Stimulated activated memory B cell treated with anti-CD40 and anti-IgM and Interleukin-4, amounts not matched to agents 10 μg/mL and 1 μg/mL and 100 μg/mL, for 72 hours (primary cell): Measurements from ENCODE around the gene RRAS2.

Experiments used
- ATAC-seq: fragments of 150-1000 bp; cut with Tn5 transposase; 2 replicates; pipeline ENCODE4 v1.10.0; 2021
- H3K27ac Mint-ChIP-seq: one replicate; pipeline ENCODE4 v1.8.0; 2022; ENCODE audit warnings: mild to moderate bottlenecking, mixed read lengths
- H3K27me3 Mint-ChIP-seq: one replicate; pipeline ENCODE4 v1.8.0; 2022; ENCODE audit warnings: mixed read lengths
- H3K36me3 Mint-ChIP-seq: one replicate; pipeline ENCODE4 v1.8.0; 2022; ENCODE audit warnings: mixed read lengths
- H3K4me1 Mint-ChIP-seq: one replicate; pipeline ENCODE4 v1.8.0; 2022; ENCODE audit warnings: mixed read lengths
- H3K4me3 Mint-ChIP-seq: one replicate; pipeline ENCODE4 v1.8.0; 2022; ENCODE audit warnings: mild to moderate bottlenecking, moderate library complexity, mixed read lengths
- H3K9me3 Mint-ChIP-seq: one replicate; pipeline ENCODE4 v1.8.0; 2022; ENCODE audit warnings: mixed read lengths

RRAS2 gene

DNA sequence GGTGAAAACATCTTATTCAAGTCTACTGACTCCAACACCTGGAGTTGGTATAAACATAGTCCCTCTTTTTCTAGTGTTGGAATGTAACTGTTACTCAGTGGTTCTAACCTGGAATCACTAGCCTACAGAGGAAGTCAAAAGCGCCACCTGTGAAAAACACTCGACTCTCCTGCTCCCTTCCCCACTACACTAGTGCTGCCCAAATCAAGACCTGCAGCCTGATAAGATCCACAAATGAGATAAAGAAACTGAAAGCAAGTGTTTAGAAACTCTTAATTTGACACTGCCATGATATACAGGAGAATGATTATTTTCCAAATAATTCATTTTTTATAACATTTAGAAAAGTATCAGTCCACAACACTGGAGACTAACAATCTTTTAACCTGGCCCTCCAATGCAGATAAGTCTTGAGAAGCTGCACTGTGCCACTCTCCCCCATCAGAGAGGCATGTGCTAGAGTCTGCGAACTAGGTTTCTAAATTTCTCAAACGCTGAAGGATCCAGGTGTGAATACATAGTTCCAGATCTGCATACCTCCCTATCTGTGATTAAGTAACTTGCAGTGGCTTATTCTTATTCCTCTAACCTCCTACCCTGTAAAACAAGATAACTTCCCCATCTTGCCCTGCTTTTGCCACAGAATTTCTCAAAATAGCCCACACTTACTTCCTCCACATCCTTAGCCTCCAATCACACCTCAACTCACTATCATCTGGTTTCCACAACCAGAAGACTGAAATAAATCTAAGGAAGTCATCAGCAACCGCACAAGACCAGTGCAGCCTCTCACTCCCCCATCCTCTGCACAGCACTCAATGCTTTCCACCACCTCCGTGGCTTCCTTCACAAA lies 88.1 kb downstream of the RRAS2 start:
- Mint-ChIP-seq H3K4me1 (peaks cover 35% of the 10 kb centered on the region), H3K27me3 (no peaks in the 10 kb centered on the region), H3K9me3 (no peaks in the 10 kb centered on the region), H3K36me3 (peaks cover 43% of the 10 kb centered on the region), H3K27ac (peak overlapping the region; percentile 41), H3K4me3 (peak overlapping the region; percentile 1)
- peak; percentile 83 for ATAC-seq

DNA sequence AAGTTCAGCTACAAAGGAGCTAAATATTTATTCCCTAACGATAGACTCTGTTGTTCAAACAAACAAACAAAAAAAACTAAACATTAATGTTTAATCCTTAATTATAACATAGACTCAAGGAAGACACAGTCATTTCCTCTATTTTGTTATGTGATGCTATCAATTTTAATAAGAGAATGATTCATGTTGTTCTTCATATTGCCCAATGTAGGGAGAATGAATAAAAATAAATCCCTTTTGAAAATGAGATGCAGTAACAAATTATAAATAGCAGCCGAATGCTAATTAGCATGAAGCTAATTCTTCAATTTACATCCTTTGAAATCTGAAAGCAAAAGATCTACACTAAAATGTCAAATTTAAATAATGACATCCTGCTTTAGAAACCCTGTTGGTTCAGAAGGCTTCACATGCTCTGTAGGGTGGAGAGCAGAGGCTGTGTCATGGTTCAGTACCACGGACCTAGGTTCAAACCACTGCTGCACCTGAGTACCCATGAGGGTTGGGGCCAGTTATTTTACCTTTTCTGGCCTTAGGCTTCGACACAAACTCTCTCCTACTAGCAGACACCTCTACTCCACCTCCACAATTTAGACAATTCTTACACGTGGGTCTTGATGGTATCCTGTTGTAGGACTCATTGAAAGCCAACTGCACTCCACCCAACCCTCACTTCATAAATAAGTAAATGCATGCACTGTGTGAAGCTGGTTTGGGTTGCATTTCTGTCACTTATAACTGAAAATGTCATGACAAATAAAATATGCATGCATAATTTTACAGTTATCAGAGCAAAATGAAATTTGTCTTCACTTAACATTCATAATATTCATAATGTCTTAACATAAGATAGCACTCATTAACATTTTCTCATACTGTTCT lies 89.0 kb downstream of the RRAS2 start:
- Mint-ChIP-seq H3K36me3 (peaks cover 43% of the 10 kb centered on the region), H3K9me3 (peaks cover 3% of the 10 kb centered on the region), H3K27ac (peak overlapping the region; percentile 41), H3K4me3 (no peak overlapping the region), H3K4me1 (peaks cover 29% of the 10 kb centered on the region), H3K27me3 (no peaks in the 10 kb centered on the region)
- peak; percentile 67 for ATAC-seq

DNA sequence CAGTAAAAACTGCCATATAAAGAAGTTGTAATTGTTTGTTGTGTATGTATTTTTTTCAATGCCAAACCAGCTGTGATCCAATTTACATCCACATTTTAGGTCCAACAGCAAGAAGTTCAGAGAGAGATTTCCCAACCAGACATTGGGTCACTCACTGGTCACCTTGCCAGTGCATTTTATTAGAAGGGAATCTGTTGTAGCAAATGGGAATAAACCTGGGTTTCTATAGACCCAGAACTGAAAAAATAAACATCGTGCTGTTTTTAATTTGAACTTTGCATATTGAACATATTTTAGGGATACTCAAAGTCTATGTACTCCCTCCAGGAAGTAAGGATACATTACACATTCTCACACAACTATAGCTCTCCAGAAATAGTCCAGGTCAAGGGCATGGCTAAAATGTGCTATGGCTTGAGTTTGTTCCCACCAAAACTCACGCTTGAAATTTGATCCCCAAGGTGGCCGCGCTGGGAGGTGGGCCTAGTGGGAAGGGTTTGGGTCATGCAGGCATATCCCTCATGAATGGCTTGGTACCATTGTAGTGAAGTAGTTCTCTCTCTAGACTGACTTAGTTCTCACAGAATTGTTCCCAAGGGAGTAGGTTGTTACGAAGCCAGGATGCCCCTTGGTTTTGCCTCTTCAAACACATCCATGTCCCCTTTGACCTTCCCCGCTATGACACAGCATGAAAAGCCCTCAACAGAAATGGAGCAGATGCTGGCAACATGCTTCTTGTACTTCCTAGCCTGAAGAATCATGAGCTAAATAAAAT lies 90.9 kb downstream of the RRAS2 start:
- H3K4me3 Mint-ChIP-seq = no peak overlapping the region
- H3K4me1 Mint-ChIP-seq = peaks cover 29% of the 10 kb centered on the region
- peaks cover 36% of the 10 kb centered on the region for H3K36me3 Mint-ChIP-seq
- H3K27me3 Mint-ChIP-seq = no peaks in the 10 kb centered on the region
- no peak overlapping the region for H3K27ac Mint-ChIP-seq
- no peak for ATAC-seq
- peaks cover 5% of the 10 kb centered on the region for H3K9me3 Mint-ChIP-seq

DNA sequence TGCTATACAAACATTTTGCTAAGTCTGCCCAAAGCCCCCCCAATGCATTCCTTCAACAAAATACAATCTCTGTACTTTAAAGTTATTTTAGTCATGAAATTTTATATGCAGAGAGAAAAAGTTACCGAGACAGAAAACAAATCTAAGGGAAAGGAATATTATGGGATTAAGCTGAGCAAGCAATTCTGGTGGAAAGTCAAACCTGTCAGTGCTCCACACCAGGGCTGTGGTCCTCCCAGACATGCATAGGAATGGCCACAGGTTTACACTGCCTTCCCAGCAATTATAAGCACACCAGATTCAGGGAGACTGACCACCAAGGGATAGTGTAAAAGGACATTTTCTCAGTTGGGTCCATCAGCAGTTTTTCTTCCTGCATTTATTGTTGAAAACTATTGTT lies 92.4 kb downstream of the RRAS2 start:
- H3K27ac Mint-ChIP-seq = no peak overlapping the region
- peaks cover 5% of the 10 kb centered on the region for H3K9me3 Mint-ChIP-seq
- peaks cover 27% of the 10 kb centered on the region for H3K36me3 Mint-ChIP-seq
- ATAC-seq = no peak
- H3K27me3 Mint-ChIP-seq = no peaks in the 10 kb centered on the region
- H3K4me1 Mint-ChIP-seq = peaks cover 19% of the 10 kb centered on the region
- H3K4me3 Mint-ChIP-seq = no peak overlapping the region

DNA sequence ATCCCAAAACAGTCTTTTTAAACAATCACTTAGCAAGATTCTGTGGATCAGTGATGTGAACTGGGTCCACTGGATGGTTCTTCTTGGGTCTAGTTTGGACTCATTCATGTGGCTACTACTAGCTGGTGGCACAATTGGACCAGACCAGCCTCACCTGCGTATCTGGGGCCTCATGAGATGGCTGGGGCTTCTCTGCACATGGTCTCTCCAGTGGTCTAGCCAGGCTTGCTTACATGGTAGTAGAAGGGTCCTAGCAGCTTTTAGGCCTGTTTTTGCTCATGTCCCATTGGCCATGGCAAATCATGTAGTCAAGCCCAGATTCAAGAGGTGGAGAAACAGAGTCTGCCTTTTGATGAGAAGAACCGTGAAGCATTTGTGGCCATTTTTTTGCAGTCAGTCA lies 94.0 kb downstream of the RRAS2 start:
- peaks cover 5% of the 10 kb centered on the region for H3K9me3 Mint-ChIP-seq
- H3K27ac Mint-ChIP-seq = no peak overlapping the region
- no peaks in the 10 kb centered on the region for H3K27me3 Mint-ChIP-seq
- peaks cover 2% of the 10 kb centered on the region for H3K4me1 Mint-ChIP-seq
- peaks cover 27% of the 10 kb centered on the region for H3K36me3 Mint-ChIP-seq
- no peak overlapping the region for H3K4me3 Mint-ChIP-seq
- ATAC-seq = no peak

DNA sequence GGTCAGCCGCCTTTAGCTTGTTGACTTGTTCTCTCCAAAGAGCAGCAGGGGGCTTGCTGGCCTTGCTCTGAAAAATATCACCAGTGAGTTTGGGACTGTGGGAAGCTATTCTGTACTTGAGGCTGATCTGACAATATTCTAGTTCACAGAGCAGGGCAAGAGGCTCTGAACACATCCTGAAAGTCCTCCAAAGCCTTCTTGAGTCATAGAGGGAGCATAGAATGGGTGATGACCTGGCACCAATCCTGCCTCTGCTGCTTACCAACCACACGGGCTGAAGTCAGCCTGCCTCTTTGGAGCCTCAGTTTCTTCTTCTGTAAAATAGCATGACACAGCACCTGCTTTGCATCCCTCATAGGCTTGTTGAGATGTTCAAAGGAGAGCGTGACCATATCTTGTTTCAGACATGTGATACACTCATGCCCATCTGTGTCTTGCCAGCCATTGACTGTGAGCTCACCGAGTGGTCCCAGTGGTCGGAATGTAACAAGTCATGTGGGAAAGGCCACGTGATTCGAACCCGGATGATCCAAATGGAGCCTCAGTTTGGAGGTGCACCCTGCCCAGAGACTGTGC lies 96.6 kb downstream of the RRAS2 start:
- no peaks in the 10 kb centered on the region for H3K4me1 Mint-ChIP-seq
- H3K4me3 Mint-ChIP-seq = no peak overlapping the region
- H3K27ac Mint-ChIP-seq = no peak overlapping the region
- H3K27me3 Mint-ChIP-seq = no peaks in the 10 kb centered on the region
- H3K36me3 Mint-ChIP-seq = peaks cover 17% of the 10 kb centered on the region
- ATAC-seq = no peak
- peaks cover 5% of the 10 kb centered on the region for H3K9me3 Mint-ChIP-seq

DNA sequence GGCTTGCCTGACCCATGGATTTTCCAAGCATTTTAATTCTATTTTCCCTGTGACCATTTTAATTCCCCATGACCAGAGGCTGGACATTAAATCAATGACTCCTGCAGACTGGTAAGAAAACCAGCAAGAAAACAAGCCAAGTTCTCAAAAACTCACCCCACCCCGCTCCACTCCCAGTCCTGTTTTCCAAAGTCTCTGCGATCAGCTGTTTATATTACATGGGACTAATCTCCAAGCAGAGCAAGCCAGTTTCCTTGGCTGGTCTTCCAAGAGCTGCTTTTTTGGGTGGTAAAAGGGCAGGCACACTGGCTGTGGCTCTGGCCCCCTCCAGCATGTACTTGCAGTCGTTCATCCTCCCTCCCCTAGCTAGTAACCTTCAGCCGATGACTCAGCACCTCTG lies 97.9 kb downstream of the RRAS2 start:
- no peaks in the 10 kb centered on the region for H3K27me3 Mint-ChIP-seq
- peaks cover 16% of the 10 kb centered on the region for H3K36me3 Mint-ChIP-seq
- H3K27ac Mint-ChIP-seq = no peak overlapping the region
- H3K4me1 Mint-ChIP-seq = no peaks in the 10 kb centered on the region
- peaks cover 5% of the 10 kb centered on the region for H3K9me3 Mint-ChIP-seq
- H3K4me3 Mint-ChIP-seq = no peak overlapping the region
- no peak for ATAC-seq

DNA sequence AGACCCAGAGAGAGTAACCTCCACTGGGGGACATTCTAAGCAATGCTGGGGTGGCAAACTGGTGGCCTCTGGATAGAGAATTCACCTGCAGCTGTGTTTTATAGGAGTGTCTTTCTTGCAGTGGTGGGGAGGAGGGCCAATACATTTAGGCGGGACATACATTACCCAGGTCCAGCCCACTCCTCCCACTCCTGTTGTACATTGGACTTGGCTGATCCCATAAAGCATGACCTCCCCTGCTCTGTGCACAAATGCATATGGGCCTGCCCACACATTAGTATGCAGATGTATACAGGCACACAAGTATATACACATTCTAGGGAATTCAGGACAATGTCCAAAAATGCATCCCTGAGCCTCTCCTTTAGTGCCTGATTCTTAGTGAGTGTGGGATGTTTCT lies 99.1 kb downstream of the RRAS2 start:
- H3K27me3 Mint-ChIP-seq = peaks cover 1% of the 10 kb centered on the region
- no peaks in the 10 kb centered on the region for H3K4me1 Mint-ChIP-seq
- H3K36me3 Mint-ChIP-seq = peaks cover 5% of the 10 kb centered on the region
- no peak overlapping the region for H3K27ac Mint-ChIP-seq
- peaks cover 2% of the 10 kb centered on the region for H3K9me3 Mint-ChIP-seq
- H3K4me3 Mint-ChIP-seq = no peak overlapping the region
- no peak for ATAC-seq

DNA sequence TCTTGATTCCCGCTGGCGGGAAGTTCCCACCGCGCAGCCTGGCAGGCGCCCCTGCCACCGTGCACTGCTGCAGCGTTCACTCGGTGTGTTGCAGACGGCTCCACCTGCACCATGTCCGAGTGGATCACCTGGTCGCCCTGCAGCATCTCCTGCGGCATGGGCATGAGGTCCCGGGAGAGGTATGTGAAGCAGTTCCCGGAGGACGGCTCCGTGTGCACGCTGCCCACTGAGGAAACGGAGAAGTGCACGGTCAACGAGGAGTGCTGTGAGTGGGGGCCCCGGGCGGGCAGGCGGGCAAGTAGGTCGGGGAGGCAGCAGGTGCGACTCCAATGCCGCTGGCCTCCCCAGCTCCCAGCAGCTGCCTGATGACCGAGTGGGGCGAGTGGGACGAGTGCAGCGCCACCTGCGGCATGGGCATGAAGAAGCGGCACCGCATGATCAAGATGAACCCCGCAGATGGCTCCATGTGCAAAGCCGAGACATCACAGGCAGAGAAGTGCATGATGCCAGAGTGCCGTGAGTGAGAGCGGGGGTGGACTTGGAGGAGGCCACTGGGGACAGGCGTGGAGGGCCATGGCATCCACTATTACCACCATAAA lies 99.7 kb downstream of the RRAS2 start:
- H3K27ac Mint-ChIP-seq = no peak overlapping the region
- no peaks in the 10 kb centered on the region for H3K4me1 Mint-ChIP-seq
- ATAC-seq = no peak
- H3K27me3 Mint-ChIP-seq = peaks cover 7% of the 10 kb centered on the region
- H3K36me3 Mint-ChIP-seq = no peaks in the 10 kb centered on the region
- peaks cover 2% of the 10 kb centered on the region for H3K9me3 Mint-ChIP-seq
- H3K4me3 Mint-ChIP-seq = no peak overlapping the region

DNA sequence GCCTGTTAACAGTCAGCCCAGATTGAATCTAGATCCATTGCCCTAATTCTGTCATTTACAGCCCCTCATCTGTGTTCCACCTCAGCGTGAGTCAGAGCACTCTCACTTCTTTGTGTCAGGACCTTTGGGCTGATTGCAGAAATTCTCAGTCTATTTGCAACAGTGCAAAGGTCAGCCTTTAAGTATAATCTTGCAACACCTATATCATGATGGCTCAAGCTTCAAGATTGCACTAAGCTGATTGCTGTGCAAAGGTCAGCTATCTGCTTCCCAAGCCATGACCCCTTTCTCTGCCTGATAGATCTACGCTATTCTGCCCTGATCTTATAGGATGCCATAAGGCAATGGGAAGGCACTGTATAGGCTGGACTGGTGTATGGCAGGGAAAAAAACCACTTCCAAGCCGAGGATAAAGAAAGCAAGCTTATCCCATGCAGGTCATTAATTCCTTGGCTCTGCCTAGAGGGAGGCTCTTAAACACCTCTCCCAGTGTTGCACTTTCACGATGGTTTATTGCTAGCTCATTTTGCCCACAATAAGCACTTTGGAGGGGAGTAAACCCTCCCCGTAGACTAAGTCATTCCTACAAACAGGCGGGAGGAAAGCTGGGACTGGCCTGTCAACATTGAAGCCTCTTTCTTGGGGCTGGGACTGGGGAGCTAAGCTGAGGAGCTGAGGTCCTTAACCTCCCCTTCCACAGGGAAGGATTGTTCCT lies 100.6 kb downstream of the RRAS2 start:
- Mint-ChIP-seq H3K4me3 (no peak overlapping the region), H3K4me1 (no peaks in the 10 kb centered on the region), H3K27me3 (peaks cover 12% of the 10 kb centered on the region), H3K27ac (no peak overlapping the region), H3K36me3 (no peaks in the 10 kb centered on the region), H3K9me3 (no peaks in the 10 kb centered on the region)
- ATAC-seq = no peak

DNA sequence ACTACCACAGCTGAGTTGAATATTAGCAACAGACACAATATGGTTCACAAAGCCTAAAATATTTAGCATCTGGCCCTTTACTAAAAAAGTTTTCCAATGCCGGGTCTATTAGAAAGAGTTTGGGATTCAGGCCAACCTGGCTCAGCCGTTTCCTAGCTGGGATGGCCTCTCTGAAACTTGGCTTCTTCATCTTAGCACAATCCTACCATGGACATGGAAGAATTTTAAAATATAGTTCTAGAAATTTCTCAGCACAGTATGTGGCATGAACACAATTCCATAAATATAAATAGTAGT lies 103.8 kb downstream of the RRAS2 start:
- Mint-ChIP-seq H3K27me3 (peaks cover 12% of the 10 kb centered on the region), H3K27ac (no peak overlapping the region), H3K9me3 (no peaks in the 10 kb centered on the region), H3K4me1 (no peaks in the 10 kb centered on the region), H3K4me3 (no peak overlapping the region), H3K36me3 (no peaks in the 10 kb centered on the region)
- ATAC-seq = no peak

DNA sequence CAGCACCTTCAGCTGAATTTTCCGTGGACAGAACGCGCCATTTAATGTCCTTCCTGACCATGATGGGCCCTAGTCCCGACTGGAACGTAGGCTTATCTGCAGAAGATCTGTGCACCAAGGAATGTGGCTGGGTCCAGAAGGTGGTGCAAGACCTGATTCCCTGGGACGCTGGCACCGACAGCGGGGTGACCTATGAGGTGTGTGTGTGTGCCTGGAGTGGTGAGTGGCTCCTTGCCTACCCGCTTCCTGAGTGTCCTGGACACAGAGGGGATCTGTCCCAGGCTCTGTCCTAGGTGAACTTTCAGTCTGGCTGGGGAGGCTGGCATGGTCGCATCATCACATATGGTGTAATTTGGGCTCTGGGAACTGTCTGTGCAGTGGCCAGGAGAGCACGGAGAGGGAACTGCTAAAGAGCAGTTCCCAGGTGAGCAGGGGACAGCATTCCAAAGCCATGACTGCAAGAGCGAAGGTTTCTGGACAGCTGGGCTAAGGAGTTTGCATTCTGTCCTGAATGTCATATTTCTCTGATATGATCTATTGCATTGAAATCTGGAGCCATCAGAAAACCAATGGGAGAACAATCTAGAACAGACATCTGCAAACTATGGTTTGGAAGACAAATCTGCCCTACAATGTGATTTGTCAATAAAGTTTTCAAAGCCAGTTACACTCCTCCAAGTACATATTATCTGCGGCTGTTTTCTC lies 104.3 kb downstream of the RRAS2 start:
- Mint-ChIP-seq H3K27me3 (peaks cover 12% of the 10 kb centered on the region), H3K4me1 (no peaks in the 10 kb centered on the region), H3K4me3 (no peak overlapping the region), H3K9me3 (no peaks in the 10 kb centered on the region), H3K36me3 (no peaks in the 10 kb centered on the region), H3K27ac (no peak overlapping the region)
- no peak for ATAC-seq

DNA sequence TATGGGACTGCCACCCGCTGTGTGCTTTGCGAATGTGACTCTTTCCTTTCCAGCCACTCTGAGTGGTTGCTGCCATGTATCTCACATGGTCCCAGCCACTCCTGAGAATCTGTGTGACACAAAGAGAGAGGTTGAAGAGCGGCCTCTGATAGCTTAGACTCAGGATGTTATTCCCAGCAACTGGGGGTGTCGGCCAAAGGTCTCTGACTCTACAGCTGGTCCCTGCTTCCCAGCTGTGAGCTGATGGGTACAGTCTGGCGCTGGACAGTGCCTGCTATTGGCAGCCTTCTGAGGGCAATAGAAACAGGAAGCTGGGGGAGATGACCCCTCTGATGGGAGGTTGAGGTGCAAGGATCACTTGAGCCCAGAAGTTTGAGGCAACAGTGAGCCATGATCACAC lies 105.1 kb downstream of the RRAS2 start:
- no peaks in the 10 kb centered on the region for H3K9me3 Mint-ChIP-seq
- ATAC-seq = no peak
- no peak overlapping the region for H3K4me3 Mint-ChIP-seq
- H3K4me1 Mint-ChIP-seq = peaks cover 6% of the 10 kb centered on the region
- H3K36me3 Mint-ChIP-seq = no peaks in the 10 kb centered on the region
- H3K27me3 Mint-ChIP-seq = peaks cover 12% of the 10 kb centered on the region
- H3K27ac Mint-ChIP-seq = no peak overlapping the region

DNA sequence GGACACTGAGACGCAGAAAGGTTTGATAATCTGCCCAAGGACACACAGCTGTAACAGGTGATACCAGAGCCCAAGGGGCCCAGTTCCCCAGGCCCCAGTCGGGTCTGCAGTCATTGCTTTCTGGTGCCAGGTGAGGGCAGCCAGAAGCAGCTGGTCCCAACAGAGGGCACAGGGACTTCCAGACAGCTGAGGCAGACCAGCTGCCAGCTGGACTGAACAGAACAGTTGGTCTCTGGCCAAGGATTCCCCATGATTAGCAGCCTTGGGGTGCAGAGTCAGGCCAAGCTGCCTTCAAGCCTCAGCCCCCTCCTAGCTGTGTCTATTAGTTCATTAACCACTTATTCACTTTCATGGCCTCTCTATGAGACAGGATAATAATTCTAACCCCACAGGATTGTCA lies 105.6 kb downstream of the RRAS2 start:
- no peak overlapping the region for H3K27ac Mint-ChIP-seq
- H3K36me3 Mint-ChIP-seq = no peaks in the 10 kb centered on the region
- H3K9me3 Mint-ChIP-seq = no peaks in the 10 kb centered on the region
- no peak for ATAC-seq
- peaks cover 10% of the 10 kb centered on the region for H3K4me1 Mint-ChIP-seq
- H3K4me3 Mint-ChIP-seq = no peak overlapping the region
- peaks cover 12% of the 10 kb centered on the region for H3K27me3 Mint-ChIP-seq
